HL-60 (cell line): Measurements from ENCODE around the gene WNT6.

Source experiments
- DNase-seq, 2 experiments: peaks; one replicate each; pipeline ENCODE4 v3.0.0-alpha.2; 2010 to 2020; ENCODE audit warnings: low read depth in 1 of 2, low spot score in 1 of 2
- H3K27ac ChIP-seq: fragments of 250-450 bp; sonication (Bioruptor Pico); replicated peaks from 2 replicates; pipeline ENCODE4 v1.5.1; 2020; ENCODE audit warnings: mild to moderate bottlenecking, moderate library complexity
- H3K27me3 ChIP-seq: fragments of 250-450 bp; sonication (Bioruptor Pico); 2 replicates; pipeline ENCODE4 v1.5.1; 2021; ENCODE audit warnings: mild to moderate bottlenecking, moderate library complexity; ENCODE audit not compliant: insufficient read depth, poor library complexity, severe bottlenecking
- H3K4me3 ChIP-seq: replicated peaks from 2 replicates; pipeline ENCODE4 v1.5.1; 2011; ENCODE audit warnings: mild to moderate bottlenecking, control low read depth, low read length; ENCODE audit not compliant: insufficient read depth
- GABPA ChIP-seq: IDR thresholded peaks from 2 replicates; pipeline ENCODE4 v1.6.1; 2012; ENCODE audit warnings: low read depth
- POLR2AphosphoS5 ChIP-seq: IDR thresholded peaks from 2 replicates; pipeline ENCODE4 v1.6.1; 2012; ENCODE audit warnings: low read depth
- SPI1 ChIP-seq: IDR thresholded peaks from 2 replicates; pipeline ENCODE4 v1.6.1; 2012; ENCODE audit warnings: low read depth, mild to moderate bottlenecking, borderline replicate concordance
- TF ChIP-seq, protein P1 (sequence below): IDR thresholded peaks from one replicate; pipeline ENCODE4 v1.5.1; 2011; ENCODE audit warnings: low read length, control low read depth, inconsistent platforms; ENCODE audit not compliant: insufficient read depth
- TF ChIP-seq, protein P2 (sequence below): IDR thresholded peaks from 2 replicates; pipeline ENCODE4 v1.6.1; 2012; ENCODE audit warnings: low read depth; ENCODE audit not compliant: insufficient replicate concordance

WNT6 gene

GRCh38 chr2:218831378-218831990 is 28.1 kb upstream of the WNT6 start, which contains the start of gene PRKAG3:
Gene PRKAG3, minus strand, starts transcription at chr2:218831803.
- no peak within 1 kb of the TSS for H3K27ac ChIP-seq
- no peak within 1 kb of the TSS for H3K4me3 ChIP-seq
- no peak for DNase-seq
- H3K27me3 ChIP-seq: no peaks in the 10 kb centered on the region
- TF ChIP-seq POLR2AphosphoS5: no peak
- no peak for TF ChIP-seq SPI1
- no peak for TF ChIP-seq GABPA
- TF ChIP-seq, protein P1, sequence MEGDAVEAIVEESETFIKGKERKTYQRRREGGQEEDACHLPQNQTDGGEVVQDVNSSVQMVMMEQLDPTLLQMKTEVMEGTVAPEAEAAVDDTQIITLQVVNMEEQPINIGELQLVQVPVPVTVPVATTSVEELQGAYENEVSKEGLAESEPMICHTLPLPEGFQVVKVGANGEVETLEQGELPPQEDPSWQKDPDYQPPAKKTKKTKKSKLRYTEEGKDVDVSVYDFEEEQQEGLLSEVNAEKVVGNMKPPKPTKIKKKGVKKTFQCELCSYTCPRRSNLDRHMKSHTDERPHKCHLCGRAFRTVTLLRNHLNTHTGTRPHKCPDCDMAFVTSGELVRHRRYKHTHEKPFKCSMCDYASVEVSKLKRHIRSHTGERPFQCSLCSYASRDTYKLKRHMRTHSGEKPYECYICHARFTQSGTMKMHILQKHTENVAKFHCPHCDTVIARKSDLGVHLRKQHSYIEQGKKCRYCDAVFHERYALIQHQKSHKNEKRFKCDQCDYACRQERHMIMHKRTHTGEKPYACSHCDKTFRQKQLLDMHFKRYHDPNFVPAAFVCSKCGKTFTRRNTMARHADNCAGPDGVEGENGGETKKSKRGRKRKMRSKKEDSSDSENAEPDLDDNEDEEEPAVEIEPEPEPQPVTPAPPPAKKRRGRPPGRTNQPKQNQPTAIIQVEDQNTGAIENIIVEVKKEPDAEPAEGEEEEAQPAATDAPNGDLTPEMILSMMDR: no peak
- TF ChIP-seq, protein P2, sequence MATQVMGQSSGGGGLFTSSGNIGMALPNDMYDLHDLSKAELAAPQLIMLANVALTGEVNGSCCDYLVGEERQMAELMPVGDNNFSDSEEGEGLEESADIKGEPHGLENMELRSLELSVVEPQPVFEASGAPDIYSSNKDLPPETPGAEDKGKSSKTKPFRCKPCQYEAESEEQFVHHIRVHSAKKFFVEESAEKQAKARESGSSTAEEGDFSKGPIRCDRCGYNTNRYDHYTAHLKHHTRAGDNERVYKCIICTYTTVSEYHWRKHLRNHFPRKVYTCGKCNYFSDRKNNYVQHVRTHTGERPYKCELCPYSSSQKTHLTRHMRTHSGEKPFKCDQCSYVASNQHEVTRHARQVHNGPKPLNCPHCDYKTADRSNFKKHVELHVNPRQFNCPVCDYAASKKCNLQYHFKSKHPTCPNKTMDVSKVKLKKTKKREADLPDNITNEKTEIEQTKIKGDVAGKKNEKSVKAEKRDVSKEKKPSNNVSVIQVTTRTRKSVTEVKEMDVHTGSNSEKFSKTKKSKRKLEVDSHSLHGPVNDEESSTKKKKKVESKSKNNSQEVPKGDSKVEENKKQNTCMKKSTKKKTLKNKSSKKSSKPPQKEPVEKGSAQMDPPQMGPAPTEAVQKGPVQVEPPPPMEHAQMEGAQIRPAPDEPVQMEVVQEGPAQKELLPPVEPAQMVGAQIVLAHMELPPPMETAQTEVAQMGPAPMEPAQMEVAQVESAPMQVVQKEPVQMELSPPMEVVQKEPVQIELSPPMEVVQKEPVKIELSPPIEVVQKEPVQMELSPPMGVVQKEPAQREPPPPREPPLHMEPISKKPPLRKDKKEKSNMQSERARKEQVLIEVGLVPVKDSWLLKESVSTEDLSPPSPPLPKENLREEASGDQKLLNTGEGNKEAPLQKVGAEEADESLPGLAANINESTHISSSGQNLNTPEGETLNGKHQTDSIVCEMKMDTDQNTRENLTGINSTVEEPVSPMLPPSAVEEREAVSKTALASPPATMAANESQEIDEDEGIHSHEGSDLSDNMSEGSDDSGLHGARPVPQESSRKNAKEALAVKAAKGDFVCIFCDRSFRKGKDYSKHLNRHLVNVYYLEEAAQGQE: no peak

DNA sequence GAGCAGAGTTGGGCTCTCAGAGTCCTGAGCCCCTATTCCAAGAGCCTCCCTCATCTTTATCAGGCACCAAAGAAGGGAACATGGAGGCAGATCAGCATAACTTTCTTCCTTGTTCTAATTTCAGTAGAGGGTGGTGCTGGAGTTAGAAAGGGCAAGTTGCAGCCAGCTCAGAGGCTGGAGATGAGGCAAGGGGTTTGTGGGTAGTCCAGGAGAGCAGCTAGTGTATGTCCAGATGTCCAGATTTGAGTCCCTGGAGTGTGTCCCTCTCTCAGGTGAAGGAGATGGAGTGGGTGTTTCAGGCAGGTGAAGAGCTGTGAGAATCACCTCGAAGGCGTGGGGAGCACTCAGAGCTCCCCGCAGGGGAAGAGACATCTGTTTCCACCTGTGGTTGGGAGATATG is 27.5 kb upstream of the WNT6 start:
- no peaks in the 10 kb centered on the region for H3K27me3 ChIP-seq
- TF ChIP-seq, protein P1: no peak
- TF ChIP-seq POLR2AphosphoS5: no peak
- TF ChIP-seq SPI1: no peak
- TF ChIP-seq, protein P2: no peak
- no peak for TF ChIP-seq GABPA
- no peak for DNase-seq
- no peak overlapping the region for H3K27ac ChIP-seq
- H3K4me3 ChIP-seq: no peak overlapping the region

DNA sequence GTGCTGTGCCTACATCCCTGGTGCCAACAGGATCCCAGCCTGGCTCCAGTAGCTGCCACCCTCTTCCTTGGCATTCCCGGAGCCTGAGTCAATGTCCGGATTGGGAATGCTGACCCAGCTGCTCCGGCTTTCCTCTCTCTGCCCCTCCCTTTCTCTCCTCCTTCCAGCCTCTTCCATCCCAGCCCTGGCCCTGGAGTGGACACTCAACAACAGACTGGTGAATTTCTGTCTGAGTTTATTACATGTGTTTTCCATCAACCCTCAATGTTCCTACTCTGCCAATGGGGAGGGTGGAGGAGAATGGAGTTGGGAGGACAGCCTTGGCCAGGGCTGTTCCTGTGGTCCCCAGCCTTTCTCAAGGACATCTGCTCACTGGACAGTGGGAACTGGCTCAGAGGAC is 27.1 kb upstream of the WNT6 start:
- Histone ChIP-seq H3K27me3 (no peaks in the 10 kb centered on the region), H3K27ac (no peak overlapping the region), H3K4me3 (no peak overlapping the region)
- TF ChIP-seq, protein P1: no peak
- no peak for TF ChIP-seq POLR2AphosphoS5
- TF ChIP-seq, protein P2: no peak
- TF ChIP-seq GABPA: no peak
- TF ChIP-seq SPI1: no peak
- no peak for DNase-seq
